OCI-LY1 (cell line): ENCODE data around the gene LPAR1.
"Not testable (repeated sequence)": the region's sequence is repeated elsewhere in the genome, so short reads cannot be mapped to it uniquely, and the experiment has no call there.

Source experiments
- CTCF ChIP-seq: fragments of 200-600 bp; sonication (generic), shearing (Covaris generic); IDR thresholded peaks from 2 replicates; pipeline ENCODE4 v1.5.1; 2017; ENCODE audit warnings: mild to moderate bottlenecking, antibody characterized with exemption, low read length, moderate library complexity, mixed read lengths
- EZH2 ChIP-seq: fragments of 200-600 bp; sonication (generic), shearing (Covaris generic); IDR thresholded peaks from 2 replicates; pipeline ENCODE4 v1.8.0; 2017; ENCODE audit warnings: borderline replicate concordance, mixed run types, mild to moderate bottlenecking, antibody characterized with exemption, low read length, moderate library complexity, mixed read lengths

- not testable (repeated sequence) for TF ChIP-seq CTCF, EZH2
Measured at GRCh38 chr9:111047287-111047686, 9.0 kb upstream of the LPAR1 start.
